Measurements from ENCODE around the gene SMG1.

SMG1 gene

GRCh38 chr16:18942061-18942460 is 15.9 kb upstream of the SMG1 start:
- TF ChIP-seq CTCF (IDR thresholded peaks at IDR 0.05) (no peak), ZFX (IDR thresholded peaks at IDR 0.05; ENCODE audit: borderline replicate concordance) (no peak)

GRCh38 chr16:18941471-18941870 is 15.3 kb upstream of the SMG1 start:
- H3K27ac ChIP-seq, result no peak overlapping the region
- TF ChIP-seq CTCF (IDR thresholded peaks at IDR 0.05) (no peak), ZFX (IDR thresholded peaks at IDR 0.05; ENCODE audit: borderline replicate concordance) (no peak)

More at GRCh38 chr16:18942061-18942460, 15.9 kb upstream of the SMG1 start:
- no peak overlapping the region for H3K27ac ChIP-seq

GRCh38 chr16:18938986-18939385 is 12.8 kb upstream of the SMG1 start:
- H3K27ac ChIP-seq, result no peak overlapping the region
- TF ChIP-seq ZFX (IDR thresholded peaks at IDR 0.05; ENCODE audit: borderline replicate concordance), result no peak
- no peak for TF ChIP-seq CTCF (IDR thresholded peaks at IDR 0.05)

- TF ChIP-seq CTCF (IDR thresholded peaks at IDR 0.05) (no peak), ZFX (IDR thresholded peaks at IDR 0.05; ENCODE audit: borderline replicate concordance) (no peak)
- H3K27ac ChIP-seq, result no peak overlapping the region
Observed at GRCh38 chr16:18937390-18937789, 11.2 kb upstream of the SMG1 start.

- H3K27ac ChIP-seq, result no peak overlapping the region
- TF ChIP-seq ZFX (IDR thresholded peaks at IDR 0.05; ENCODE audit: borderline replicate concordance) (no peak), CTCF (IDR thresholded peaks at IDR 0.05) (no peak)
Observed at GRCh38 chr16:18936727-18937340, 10.6 kb upstream of the SMG1 start.

GRCh38 chr16:18933501-18933900 is 7.3 kb upstream of the SMG1 start:
- TF ChIP-seq ZFX (IDR thresholded peaks at IDR 0.05; ENCODE audit: borderline replicate concordance) (no peak), CTCF (IDR thresholded peaks at IDR 0.05) (no peak)
- no peak overlapping the region for H3K27ac ChIP-seq

- TF ChIP-seq CTCF (IDR thresholded peaks at IDR 0.05), result no peak
- TF ChIP-seq ZFX (IDR thresholded peaks at IDR 0.05; ENCODE audit: borderline replicate concordance), result no peak
- no peak overlapping the region for H3K27ac ChIP-seq
Observed at GRCh38 chr16:18932243-18932987, 6.2 kb upstream of the SMG1 start.

Measured in 22Rv1 (cell line).